ENCODE data around the gene GSTO2.

GSTO2 gene

GRCh38 chr10:104309980-104310978, 41.3 kb downstream of the GSTO2 start:
- DNase-seq: no peak

DNA sequence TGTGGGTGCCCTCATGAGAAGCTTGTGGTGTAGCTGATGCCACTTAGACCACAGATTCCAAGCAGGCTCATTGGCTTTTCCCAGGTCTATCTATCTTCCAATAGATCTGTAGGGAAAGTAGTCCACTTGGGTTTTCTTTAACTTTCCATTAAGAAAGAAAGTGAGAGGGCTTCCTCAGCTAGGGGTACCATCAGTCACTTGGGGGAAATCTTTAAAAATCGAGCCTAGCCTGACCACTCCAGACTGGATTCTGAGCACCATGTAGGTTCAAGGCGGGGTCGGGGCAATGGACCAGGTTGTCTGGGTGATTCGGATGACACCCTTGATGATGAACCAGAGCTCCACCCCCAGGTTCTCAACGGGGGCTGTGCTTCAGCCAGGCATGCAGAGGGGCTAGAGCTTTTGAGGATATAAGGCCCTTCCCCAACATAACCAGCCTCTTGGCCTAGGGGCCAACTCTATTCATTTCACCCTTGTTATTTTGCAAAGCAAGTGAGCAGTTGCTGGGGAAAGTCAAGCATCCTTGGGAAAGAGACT, 42.3 kb downstream of the GSTO2 start:
- DNase-seq: no peak

- DNase-seq: no peak
These were observed 45.9 kb downstream of the GSTO2 start for GRCh38 chr10:104314591-104315485.

- no peak for DNase-seq
These were observed 46.5 kb downstream of the GSTO2 start for GRCh38 chr10:104315486-104315921.

DNA sequence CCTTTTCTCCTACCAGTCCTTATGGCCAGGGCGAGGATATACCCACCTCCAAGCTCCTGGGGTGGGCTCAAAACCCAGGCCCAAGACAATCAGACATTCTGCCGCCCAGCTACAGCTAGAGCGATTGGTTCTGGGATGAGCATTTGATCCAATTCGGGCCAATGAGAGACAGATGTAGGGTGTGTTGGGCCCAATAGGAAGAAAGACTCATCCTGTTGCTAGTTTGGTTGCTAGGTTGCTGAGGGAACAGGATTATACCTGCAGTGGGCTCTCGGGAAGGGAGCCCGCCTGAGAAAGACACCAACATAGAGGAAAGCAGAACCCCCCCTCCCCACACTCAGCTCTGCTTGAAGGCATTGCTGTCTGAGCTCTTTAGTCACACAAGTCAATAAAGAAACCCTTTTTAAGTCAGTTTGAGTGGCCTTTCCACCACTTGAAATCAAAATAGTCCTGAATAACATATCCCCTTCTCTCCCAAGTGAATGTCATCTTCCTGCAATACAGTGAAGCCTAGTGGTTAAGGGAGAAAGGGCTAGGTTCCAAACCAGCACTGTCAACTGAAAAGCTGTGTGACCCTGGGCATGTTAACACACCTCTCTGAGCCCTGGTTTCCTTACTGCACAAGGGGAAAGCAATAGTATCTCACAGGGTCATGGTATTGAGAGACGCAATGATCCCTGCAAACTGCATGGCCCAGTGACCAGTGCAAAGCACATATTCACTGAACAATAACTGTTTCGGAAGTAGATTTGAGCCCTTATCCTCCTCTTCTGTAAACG, 47.5 kb downstream of the GSTO2 start:
- DNase-seq: no peak

- DNase-seq: no peak
These were observed 48.3 kb downstream of the GSTO2 start for GRCh38 chr10:104317269-104317710.

DNA sequence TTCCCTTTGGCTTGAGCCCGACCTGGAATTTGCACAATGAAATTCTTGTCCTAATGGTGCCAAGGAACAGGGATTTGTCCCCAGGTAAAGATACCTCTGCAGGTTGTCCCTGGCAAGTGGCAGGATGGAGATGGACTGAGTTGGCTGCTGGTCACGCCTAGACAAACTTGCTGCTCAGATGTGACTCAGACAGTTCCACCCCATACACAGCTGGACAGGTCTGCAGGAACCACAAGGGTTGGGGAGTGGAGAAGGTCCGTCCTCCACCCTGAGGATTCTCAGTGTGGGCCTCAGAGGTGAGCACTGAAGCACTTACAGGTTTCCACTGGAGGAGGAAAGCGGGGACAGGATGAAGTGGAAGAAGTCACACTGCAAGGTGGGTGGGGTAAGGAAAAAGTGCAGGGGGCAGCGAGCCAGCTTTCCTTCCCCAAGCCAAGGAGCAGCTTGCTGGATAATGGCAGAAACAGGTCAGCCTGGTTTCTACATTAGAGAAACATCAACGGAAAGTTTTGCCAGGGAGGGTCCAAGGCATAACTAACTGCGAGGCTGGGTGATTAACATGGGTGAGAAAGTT, 48.8 kb downstream of the GSTO2 start:
- DNase-seq: no peak

DNA sequence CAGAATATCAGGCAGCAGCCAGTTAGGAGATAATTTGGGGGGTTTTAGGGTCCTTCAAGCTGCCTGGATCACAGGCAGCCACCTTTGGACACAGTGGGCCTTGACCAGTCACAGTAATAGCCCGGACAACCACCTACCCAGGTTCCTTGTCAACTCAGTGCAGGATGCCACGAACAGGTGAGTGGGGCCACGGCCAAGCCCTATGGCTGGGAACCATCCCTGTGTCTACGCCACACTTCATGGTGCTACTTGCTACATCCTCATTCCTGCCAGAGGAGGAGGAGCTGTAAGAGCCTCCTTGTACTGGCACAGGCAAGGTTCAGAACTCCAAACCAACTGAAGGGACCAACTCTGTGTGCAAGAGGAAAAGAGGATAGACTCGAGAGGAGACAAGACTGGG, 49.3 kb downstream of the GSTO2 start:
- DNase-seq: no peak

GRCh38 chr10:104318810-104319741, 50.1 kb downstream of the GSTO2 start:
- DNase-seq: no peak

- DNase-seq: no peak
These were observed 52.2 kb downstream of the GSTO2 start for GRCh38 chr10:104321226-104321625.

- DNase-seq: no peak
These were observed 52.9 kb downstream of the GSTO2 start for GRCh38 chr10:104321725-104322415.

- no peak for DNase-seq
These were observed 53.4 kb downstream of the GSTO2 start for GRCh38 chr10:104322416-104322782.

DNA sequence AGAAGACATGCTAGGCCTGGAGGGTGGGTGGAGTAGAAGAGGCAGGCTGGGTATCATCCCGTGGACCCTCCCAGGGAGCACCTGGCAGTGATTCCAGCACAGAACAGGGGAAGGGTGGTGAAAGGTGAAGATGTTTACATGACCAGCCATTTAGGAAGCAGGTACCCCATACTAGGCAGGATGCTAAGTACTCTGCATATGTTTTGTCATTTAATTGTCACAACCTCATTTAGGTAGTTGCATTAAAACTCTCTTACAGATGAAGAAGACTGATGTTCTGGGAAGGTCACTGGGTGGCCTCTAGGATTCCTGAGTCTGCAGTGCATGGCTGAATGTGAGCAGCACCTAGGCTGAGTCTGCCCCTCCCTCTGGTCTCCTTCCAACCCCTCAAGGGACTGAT, 54.1 kb downstream of the GSTO2 start:
- no peak for DNase-seq

GRCh38 chr10:104323760-104324201, 54.8 kb downstream of the GSTO2 start:
- DNase-seq: no peak

- no peak for DNase-seq
These were observed 55.3 kb downstream of the GSTO2 start for GRCh38 chr10:104324221-104324686.

DNA sequence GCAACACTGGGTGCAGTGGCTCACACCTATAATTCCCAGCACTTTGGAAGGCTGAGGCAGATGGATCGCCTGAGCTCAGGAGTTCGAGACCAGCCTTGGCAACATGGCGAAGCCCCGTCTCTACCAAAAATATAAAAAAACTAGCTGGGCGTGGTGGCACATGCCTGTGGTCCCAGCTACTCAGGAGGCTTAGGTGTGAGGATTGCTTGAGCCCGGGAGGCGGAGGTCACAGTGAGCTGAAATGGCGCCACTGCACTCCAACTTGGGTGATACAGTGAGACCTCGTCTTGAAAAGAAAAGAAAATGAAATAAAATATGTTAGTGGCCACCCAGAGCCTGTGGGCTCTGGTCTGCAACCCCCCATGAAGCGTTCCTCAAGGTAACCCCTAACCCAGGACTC, 55.9 kb downstream of the GSTO2 start:
- no peak for DNase-seq

DNA sequence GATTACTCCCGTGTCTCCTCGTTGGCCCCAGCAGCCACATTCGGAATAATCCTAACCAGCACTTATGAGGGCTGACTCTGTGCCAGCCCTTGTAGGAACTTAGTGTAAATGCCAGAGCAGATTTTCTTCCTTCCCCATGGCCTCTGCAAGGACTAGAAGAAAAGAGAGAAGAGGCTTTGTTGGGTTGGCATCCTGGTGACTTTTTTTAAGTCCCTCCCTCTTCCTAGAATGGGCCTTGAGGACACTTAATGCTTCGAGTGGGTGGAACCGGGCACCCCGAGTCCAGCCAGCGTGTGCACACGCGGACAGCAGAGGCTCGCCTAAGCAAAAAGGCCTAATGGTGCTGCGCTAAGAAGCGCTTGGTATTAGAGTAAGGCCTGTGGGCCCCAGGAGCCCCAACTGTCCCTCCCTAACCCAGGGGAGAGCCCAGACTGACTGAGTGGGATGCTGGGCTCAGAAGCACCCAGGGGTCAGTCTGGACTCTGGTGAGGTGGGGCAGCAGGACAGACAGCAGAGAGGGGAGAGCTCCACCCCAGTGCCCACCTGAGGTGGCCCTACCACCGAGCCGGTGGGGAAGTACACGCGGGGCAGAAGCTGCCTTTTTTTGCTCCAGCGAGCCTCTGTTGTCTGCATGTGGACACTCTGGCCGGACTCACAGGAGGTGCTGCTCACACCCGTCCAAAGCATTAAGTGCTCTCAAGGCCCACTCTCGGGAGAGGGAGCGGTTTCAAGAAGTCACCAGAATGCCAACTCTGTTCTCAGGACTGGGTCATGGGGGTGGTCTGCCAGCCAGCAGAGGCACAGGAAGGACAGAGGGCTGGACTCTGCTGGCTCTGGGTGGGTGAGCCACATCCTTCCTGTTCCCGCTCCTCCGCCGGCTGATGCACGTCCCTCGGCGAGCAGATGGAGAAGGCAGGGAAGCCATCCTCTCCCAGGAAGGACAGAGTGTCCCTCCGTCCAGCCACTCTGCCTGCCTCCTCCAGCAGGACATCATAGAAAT, 56.8 kb downstream of the GSTO2 start:
- DNase-seq: no peak

GRCh38 chr10:104326991-104327610, 58.1 kb downstream of the GSTO2 start:
- no peak for DNase-seq
